ENCODE results near the gene TAF5. TPM values are rescaled to one million over a fixed set of nuclear protein-coding genes. Genes with fewer than 3 reads are reported as not detected.

Gene TAF5
- total RNA-seq (2014; rRNA removed; shearing (Covaris generic)), result 22.8 and 25.9 TPM in 2 replicates
- 8.6 and 10.4 TPM in 2 replicates for polyA plus RNA-seq (2016; fragmentation: Nextera tagmentation; extraction: Ambion mirVana)
- long read RNA-seq, partial matches to known transcripts, result 12 of 15 reads
- long read RNA-seq, other reads (novel, unspliced or antisense), result 0 of 15 reads

- no peaks in the 10 kb centered on the region; the same call in 1 of the 2 replicates for H3K4me1 ChIP-seq (ENCODE audit: insufficient read depth)
Measured at GRCh38 chr10:103367782-103368518, at the start of gene TAF5. TAF5 (plus strand) TSS chr10:103367976; CDS start chr10:103367990, 14 bp downstream.

More at GRCh38 chr10:103367782-103368518, at the start of gene TAF5:
- no peaks in the 10 kb centered on the region for H3K36me3 ChIP-seq (ENCODE audit: insufficient read depth)
- H3K27ac ChIP-seq (ENCODE audit: low read depth), result peak within 1 kb of the TSS; percentile 5; the same call in 1 of the 2 replicates
- Mint-ChIP-seq H3K27ac (0 out of 2 replicates have a peak within 1 kb of the TSS, but pooled peaks have one; percentile 38), H3K36me3 (ENCODE audit: low read depth) (no peaks in the 10 kb centered on the region), H3K27me3 (ENCODE audit: insufficient read depth, low read depth, poor library complexity) (no peaks in the 10 kb centered on the region), H3K4me3 (peak within 1 kb of the TSS; percentile 85), H3K4me1 (peaks cover 2% of the 10 kb centered on the region; the same call in 2 of the 3 replicates), H3K9me3 (peaks cover 5% of the 10 kb centered on the region; the same call in 2 of the 3 replicates)
- peak within 1 kb of the TSS; percentile 0; the same call in 1 of the 2 replicates for H2AFZ ChIP-seq
- peaks cover 25% of the 10 kb centered on the region for H3K79me2 ChIP-seq (replicated peaks; ENCODE audit: insufficient read depth)
- H3K9me2 ChIP-seq (ENCODE audit: insufficient read depth), result no peaks in the 10 kb centered on the region
- ATAC-seq (peak; percentile 72), DNase-seq (ENCODE audit: low spot score) (peak; percentile 98)
- H4K20me1 ChIP-seq (replicated peaks; ENCODE audit: insufficient read depth), result peaks cover 11% of the 10 kb centered on the region
- TF ChIP-seq ZNF462 (CRISPR knock-in tag; IDR thresholded peaks at IDR 0.05) (no peak), CTCF (conservative IDR thresholded peaks at IDR 0.05; ENCODE audit: low read depth in 2 of 2) (no peak), POLR2AphosphoS5 (IDR thresholded peaks at IDR 0.05; ENCODE audit: low read depth) (peak; percentile 96), ETS1 (IDR thresholded peaks at IDR 0.05) (peak; percentile 74; the same call in 1 of the 2 replicates), NANOG (IDR thresholded peaks at IDR 0.05; ENCODE audit: borderline replicate concordance) (no peak)
- TF ChIP-seq, protein P1, sequence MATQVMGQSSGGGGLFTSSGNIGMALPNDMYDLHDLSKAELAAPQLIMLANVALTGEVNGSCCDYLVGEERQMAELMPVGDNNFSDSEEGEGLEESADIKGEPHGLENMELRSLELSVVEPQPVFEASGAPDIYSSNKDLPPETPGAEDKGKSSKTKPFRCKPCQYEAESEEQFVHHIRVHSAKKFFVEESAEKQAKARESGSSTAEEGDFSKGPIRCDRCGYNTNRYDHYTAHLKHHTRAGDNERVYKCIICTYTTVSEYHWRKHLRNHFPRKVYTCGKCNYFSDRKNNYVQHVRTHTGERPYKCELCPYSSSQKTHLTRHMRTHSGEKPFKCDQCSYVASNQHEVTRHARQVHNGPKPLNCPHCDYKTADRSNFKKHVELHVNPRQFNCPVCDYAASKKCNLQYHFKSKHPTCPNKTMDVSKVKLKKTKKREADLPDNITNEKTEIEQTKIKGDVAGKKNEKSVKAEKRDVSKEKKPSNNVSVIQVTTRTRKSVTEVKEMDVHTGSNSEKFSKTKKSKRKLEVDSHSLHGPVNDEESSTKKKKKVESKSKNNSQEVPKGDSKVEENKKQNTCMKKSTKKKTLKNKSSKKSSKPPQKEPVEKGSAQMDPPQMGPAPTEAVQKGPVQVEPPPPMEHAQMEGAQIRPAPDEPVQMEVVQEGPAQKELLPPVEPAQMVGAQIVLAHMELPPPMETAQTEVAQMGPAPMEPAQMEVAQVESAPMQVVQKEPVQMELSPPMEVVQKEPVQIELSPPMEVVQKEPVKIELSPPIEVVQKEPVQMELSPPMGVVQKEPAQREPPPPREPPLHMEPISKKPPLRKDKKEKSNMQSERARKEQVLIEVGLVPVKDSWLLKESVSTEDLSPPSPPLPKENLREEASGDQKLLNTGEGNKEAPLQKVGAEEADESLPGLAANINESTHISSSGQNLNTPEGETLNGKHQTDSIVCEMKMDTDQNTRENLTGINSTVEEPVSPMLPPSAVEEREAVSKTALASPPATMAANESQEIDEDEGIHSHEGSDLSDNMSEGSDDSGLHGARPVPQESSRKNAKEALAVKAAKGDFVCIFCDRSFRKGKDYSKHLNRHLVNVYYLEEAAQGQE (IDR thresholded peaks at IDR 0.05; ENCODE audit: unreplicated experiment), result peak; percentile 45
- 0 out of 2 replicates have a peak, but pooled peaks cover 2% of the 10 kb centered on the region for H3F3A ChIP-seq (replicated peaks; ENCODE audit: low read depth)
- peak within 1 kb of the TSS; percentile 72 for H3K4me2 ChIP-seq
- peak within 1 kb of the TSS; percentile 85 for H3K4me3 ChIP-seq
- H3K27me3 ChIP-seq (ENCODE audit: insufficient read depth), result no peaks in the 10 kb centered on the region
